GM21528 (cell line): ENCODE results near the gene DBH.
"Not testable (repeated sequence)": the region's sequence is repeated elsewhere in the genome, so short reads cannot be mapped to it uniquely, and the experiment has no call there.

Source experiments
- ATAC-seq: cut with Tn5 transposase; IDR thresholded peaks from one replicate; pipeline ENCODE4 v1.9.1; 2021; ENCODE audit warnings: mild to moderate bottlenecking, moderate library complexity; ENCODE audit not compliant: unreplicated experiment, low FRiP score

Gene DBH

GRCh38 chr9:133618726-133619125 is 17.4 kb upstream of the DBH start:
- no peak for ATAC-seq

- no peak for ATAC-seq
Measured at GRCh38 chr9:133619791-133620190, 16.4 kb upstream of the DBH start.

- ATAC-seq: no peak
Measured at GRCh38 chr9:133621725-133622267, 14.4 kb upstream of the DBH start.

GRCh38 chr9:133622555-133622954 is 13.6 kb upstream of the DBH start:
- ATAC-seq: no peak

GRCh38 chr9:133626008-133626407 is 10.2 kb upstream of the DBH start:
- ATAC-seq: not testable (repeated sequence)

- ATAC-seq: no peak
Measured at GRCh38 chr9:133627341-133627740, 8.8 kb upstream of the DBH start.

GRCh38 chr9:133628766-133629165 is 7.4 kb upstream of the DBH start:
- no peak for ATAC-seq

- no peak for ATAC-seq
Measured at GRCh38 chr9:133629221-133630110, 6.7 kb upstream of the DBH start.

- ATAC-seq: no peak
Measured at GRCh38 chr9:133631111-133631510, 5.1 kb upstream of the DBH start.

- no peak for ATAC-seq
Measured at GRCh38 chr9:133632806-133633680, 3.1 kb upstream of the DBH start.

- no peak for ATAC-seq
Measured at GRCh38 chr9:133633681-133634080, 2.5 kb upstream of the DBH start.

GRCh38 chr9:133634081-133634691 is 2.0 kb upstream of the DBH start:
- no peak for ATAC-seq

GRCh38 chr9:133635098-133635497 is 1.1 kb upstream of the DBH start:
- no peak for ATAC-seq

- no peak for ATAC-seq
Measured at GRCh38 chr9:133636902-133637301, 739 bp downstream of the DBH start.

GRCh38 chr9:133637451-133638055 is 1.4 kb downstream of the DBH start:
- ATAC-seq: no peak

- ATAC-seq: no peak
Measured at GRCh38 chr9:133638076-133638475, 1.9 kb downstream of the DBH start.

GRCh38 chr9:133638711-133639110 is 2.5 kb downstream of the DBH start:
- ATAC-seq: no peak

- no peak for ATAC-seq
Measured at GRCh38 chr9:133639613-133640012, 3.5 kb downstream of the DBH start.

- ATAC-seq: no peak
Measured at GRCh38 chr9:133640160-133640559, 4.0 kb downstream of the DBH start.
